GM23248 (cell line): ENCODE data around the gene DEFB113.

Source experiments
- EZH2 ChIP-seq: fragments of 200-600 bp; sonication (generic); IDR thresholded peaks from 2 replicates; pipeline ENCODE4 v1.6.1; 2018; ENCODE audit warnings: antibody characterized with exemption, mild to moderate bottlenecking; ENCODE audit not compliant: insufficient read depth, poor library complexity, severe bottlenecking
- EZH2phosphoT487 ChIP-seq: fragments of 200-600 bp; sonication (generic); IDR thresholded peaks from 2 replicates; pipeline ENCODE4 v1.6.1; 2018; ENCODE audit warnings: antibody characterized with exemption, moderate library complexity, mild to moderate bottlenecking, low read depth; ENCODE audit not compliant: insufficient read depth

DNA sequence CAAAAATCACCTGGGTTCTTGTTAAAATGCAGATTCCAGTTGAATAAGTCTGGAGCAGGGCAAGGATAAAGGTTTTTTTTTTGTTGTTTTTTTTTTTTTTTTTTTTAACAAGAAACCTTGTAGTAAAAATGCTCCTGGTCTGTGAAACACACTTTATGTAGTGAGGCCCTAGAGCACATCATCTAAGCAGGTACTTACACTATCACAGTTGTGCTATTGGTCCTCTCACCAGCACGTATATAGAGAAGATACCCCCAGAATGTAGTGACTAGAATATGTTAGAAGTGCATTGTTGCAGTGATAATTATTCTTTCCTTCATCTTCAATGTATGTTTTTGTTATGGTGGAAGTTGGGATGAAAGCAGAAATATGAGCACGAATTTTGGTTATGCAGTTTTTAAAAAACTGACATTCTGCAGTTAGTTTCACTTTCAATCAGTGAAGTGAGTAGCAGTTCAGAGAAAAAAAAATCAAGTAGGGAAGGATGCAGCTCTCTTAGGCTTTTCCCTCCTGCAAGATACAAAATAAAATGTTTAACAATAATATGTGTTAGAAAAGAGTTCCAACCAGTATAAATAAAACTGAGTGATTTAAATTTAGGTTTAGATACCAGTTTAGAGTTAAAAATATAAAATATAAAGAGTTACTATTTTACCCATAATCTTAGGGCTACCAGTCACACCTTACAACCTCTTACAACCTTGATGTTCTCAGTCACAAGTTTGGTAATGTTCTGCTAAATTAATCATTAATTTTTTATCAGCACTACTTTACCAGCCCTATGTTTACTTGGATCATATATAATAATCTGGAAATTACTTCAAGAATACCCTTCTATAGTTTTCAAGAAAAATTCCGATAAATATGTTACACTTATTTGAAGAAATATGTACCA lies 9.2 kb upstream of the DEFB113 start:
- TF ChIP-seq EZH2 (no peak), EZH2phosphoT487 (no peak)
